Uterus (tissue), 4 donors: ENCODE data around the gene PRR19. TPM values are rescaled to one million over a fixed set of nuclear protein-coding genes. Genes with fewer than 3 reads are reported as not detected.

Experiments used
- DNase-seq, 2 donors: peaks; one replicate each; pipeline ENCODE4 v3.0.0-alpha.2; 2019 to 2020
- H3K27ac ChIP-seq, 2 donors: fragments of 200-600 bp; sonication (generic); 1 replicate in 1 of 2; 2 replicates in 1 of 2; pipeline ENCODE4 v1.5.1; 2016 to 2018
- H3K27me3 ChIP-seq, 2 donors: fragments of 200-600 bp; sonication (generic); one replicate each; pipeline ENCODE4 v1.5.1; 2018 to 2019; ENCODE audit warnings: control low read depth in 1 of 2
- H3K36me3 ChIP-seq, 2 donors: fragments of 200-600 bp; sonication (generic); one replicate each; pipeline ENCODE4 v1.5.1; 2019; ENCODE audit warnings: control low read depth in 1 of 2
- H3K4me1 ChIP-seq, 2 donors: fragments of 200-600 bp; sonication (generic); one replicate each; pipeline ENCODE4 v1.5.1; 2018 to 2019; ENCODE audit warnings: control low read depth in 1 of 2
- H3K4me3 ChIP-seq, 2 donors: fragments of 200-600 bp; sonication (generic); 1 replicate in 1 of 2; 2 replicates in 1 of 2; pipeline ENCODE4 v1.5.1; 2018 to 2019; ENCODE audit warnings: mild to moderate bottlenecking in 1 of 2
- H3K9me3 ChIP-seq, 2 donors: fragments of 200-600 bp; sonication (generic); one replicate each; pipeline ENCODE4 v1.5.1; 2019; ENCODE audit warnings: control low read depth in 1 of 2
- CTCF ChIP-seq, 4 experiments: fragments of 200-600 bp in 2 of 4; fragments of 450-650 bp in 2 of 4; sonication (generic) in 2 of 4; IDR thresholded peaks; one replicate each; pipeline ENCODE4 v1.5.1; 2016 to 2019; ENCODE audit warnings: antibody characterized with exemption in 4 of 4, mild to moderate bottlenecking in 2 of 4, moderate library complexity in 1 of 4
- POLR2A ChIP-seq, 2 donors: fragments of 450-650 bp; IDR thresholded peaks; one replicate each; pipeline ENCODE4 v1.6.1; 2016; ENCODE audit warnings: antibody characterized with exemption in 2 of 2, mild to moderate bottlenecking in 1 of 2, moderate library complexity in 1 of 2
- intact Hi-C: fragments of 100-400 bp; cut with DNase I; formaldehyde crosslinking; loops from one replicate; pipeline ENCODE4 v1.15.1; 2023; ENCODE audit warnings: low total_unique reads
- total RNA-seq, 4 donors: library from RNA; depleted of rRNA in 3 of 4; stranded (reverse); fragments of >200 nt in 3 of 4; gene quantifications; one replicate each; pipeline versions ENCODE4 v1.1.0 to v1.2.4, GENCODE V29; 2014 to 2023
- donor health status: DM: yes; HTN: yes; CAD: no.

The PRR19 gene
- total RNA-seq, 4 donors from 2014 or later, result 0.14 TPM; not detected in 3

- Histone ChIP-seq H3K36me3 (no peaks in the 10 kb centered on the region), H3K9me3 (no peaks in the 10 kb centered on the region), H3K4me1 (peaks cover 0 to 3% of the 10 kb centered on the region in 2 donors), H3K4me3 (no peak overlapping the region), H3K27me3 (no peaks in the 10 kb centered on the region), H3K27ac (no peak overlapping the region)
- no peak for DNase-seq
- no peak for TF ChIP-seq CTCF (IDR thresholded peaks at IDR 0.05)
- no peak for TF ChIP-seq POLR2A (IDR thresholded peaks at IDR 0.05)
- intact Hi-C loops, result no loop called here
Measured at GRCh38 chr19:42306646-42307045, 4.7 kb downstream of the PRR19 start.

GRCh38 chr19:42309686-42310085 is 7.8 kb downstream of the PRR19 start:
- Histone ChIP-seq H3K27ac (no peak overlapping the region), H3K27me3 (peaks cover 0 to 5% of the 10 kb centered on the region in 2 donors), H3K4me1 (peaks cover 0 to 10% of the 10 kb centered on the region in 2 donors), H3K36me3 (no peaks in the 10 kb centered on the region), H3K9me3 (no peaks in the 10 kb centered on the region), H3K4me3 (no peak overlapping the region)
- no peak for TF ChIP-seq POLR2A (IDR thresholded peaks at IDR 0.05)
- no peak for TF ChIP-seq CTCF (IDR thresholded peaks at IDR 0.05)
- intact Hi-C loops, result no loop called here
- no peak for DNase-seq

- H3K4me3 ChIP-seq, result no peak overlapping the region
- intact Hi-C loops, result no loop called here
Measured at GRCh38 chr19:42311657-42312056, 9.7 kb downstream of the PRR19 start.

GRCh38 chr19:42312370-42312769 is 10.4 kb downstream of the PRR19 start:
- Histone ChIP-seq H3K27ac (no peak overlapping the region), H3K36me3 (no peaks in the 10 kb centered on the region), H3K4me1 (peaks cover 0 to 10% of the 10 kb centered on the region in 2 donors), H3K4me3 (no peak overlapping the region), H3K27me3 (peaks cover 0 to 5% of the 10 kb centered on the region in 2 donors), H3K9me3 (no peaks in the 10 kb centered on the region)
- DNase-seq, result no peak
- TF ChIP-seq POLR2A (IDR thresholded peaks at IDR 0.05) (no peak), CTCF (IDR thresholded peaks at IDR 0.05) (no peak)
- intact Hi-C loops, result no loop called here

More at GRCh38 chr19:42311657-42312056, 9.7 kb downstream of the PRR19 start:
- Histone ChIP-seq H3K9me3 (no peaks in the 10 kb centered on the region), H3K4me1 (peaks cover 0 to 10% of the 10 kb centered on the region in 2 donors), H3K27me3 (peaks cover 0 to 5% of the 10 kb centered on the region in 2 donors), H3K36me3 (no peaks in the 10 kb centered on the region), H3K27ac (no peak overlapping the region)
- no peak for DNase-seq
- TF ChIP-seq POLR2A (IDR thresholded peaks at IDR 0.05) (no peak), CTCF (IDR thresholded peaks at IDR 0.05) (no peak)

- intact Hi-C loops, result no loop called here
- peak within 1 kb of the TSS; percentile 22 to 30 for H3K4me3 ChIP-seq
- peaks cover 0 to 5% of the 10 kb centered on the region in 2 donors for H3K27me3 ChIP-seq
- H3K4me1 ChIP-seq, result peaks cover 0 to 10% of the 10 kb centered on the region in 2 donors
- TF ChIP-seq POLR2A (IDR thresholded peaks at IDR 0.05) (no peak), CTCF (IDR thresholded peaks at IDR 0.05) (no peak)
- no peaks in the 10 kb centered on the region for H3K9me3 ChIP-seq
- no peak for DNase-seq
- H3K27ac ChIP-seq, result no peak within 1 kb of the TSS
- H3K36me3 ChIP-seq, result no peaks in the 10 kb centered on the region
Measured at GRCh38 chr19:42313096-42313839, 11.3 kb downstream of the PRR19 start, which contains the start of gene TMEM145. Gene TMEM145 (plus strand): TSS chr19:42313309. CDS start chr19:42313377, 68 bp downstream.
